Measurements from ENCODE around the gene DDX17. TPM values are rescaled to one million over a fixed set of nuclear protein-coding genes. Genes with fewer than 3 reads are reported as not detected.

The DDX17 gene
- total RNA-seq, 1 experiment from 2014 or later = 529 TPM

- Histone ChIP-seq H3K23ac (ENCODE audit: insufficient read length, low read depth, low read length) (no peak overlapping the region), H4K8ac (replicated peaks; ENCODE audit: insufficient read length, low read depth, low read length) (no peak overlapping the region), H2BK5ac (ENCODE audit: insufficient read length, low read length) (no peak overlapping the region), H2BK120ac (ENCODE audit: low read depth, low read length, poor library complexity, severe bottlenecking) (no peak overlapping the region), H3K4me2 (ENCODE audit: insufficient read depth, insufficient read length, low read length) (peak overlapping the region; percentile 48), H3K27ac (ENCODE audit: insufficient read length, low read depth, low read length) (no peak overlapping the region), H3K14ac (ENCODE audit: insufficient read depth, low read length) (no peak overlapping the region; the same call in 1 of the 2 replicates), H3K4ac (ENCODE audit: low read depth, low read length) (no peak overlapping the region), H3K9ac (ENCODE audit: extremely low read depth, insufficient read length, low read length) (no peak overlapping the region), H3K79me1 (ENCODE audit: insufficient read depth, low read depth, low read length, poor library complexity, severe bottlenecking) (no peaks in the 10 kb centered on the region), H2AK5ac (ENCODE audit: insufficient read length, low read length) (no peak overlapping the region), H4K20me1 (ENCODE audit: control insufficient read depth, insufficient read depth, insufficient read length) (no peaks in the 10 kb centered on the region), H2BK15ac (ENCODE audit: low read depth, low read length) (no peak overlapping the region), H4K91ac (ENCODE audit: insufficient read length, low read depth, low read length) (no peak overlapping the region), H3K9me3 (ENCODE audit: control insufficient read depth, low read depth, low read length) (no peaks in the 10 kb centered on the region), H3K27me3 (ENCODE audit: insufficient read depth, low read length) (peaks cover 19% of the 10 kb centered on the region), H3K4me1 (ENCODE audit: insufficient read depth, low read length) (peaks cover 3% of the 10 kb centered on the region; the same call in 1 of the 2 replicates), H2BK20ac (ENCODE audit: low read depth, low read length, poor library complexity, severe bottlenecking) (no peak overlapping the region), H3K56ac (ENCODE audit: insufficient read length, low read depth, low read length) (no peak overlapping the region), H2BK12ac (ENCODE audit: insufficient read length, low read depth, low read length) (no peak overlapping the region), H3K79me2 (ENCODE audit: insufficient read depth, low read length) (no peaks in the 10 kb centered on the region), H3K18ac (ENCODE audit: insufficient read length, low read depth, low read length) (no peak overlapping the region), H3T11ph (ENCODE audit: low read length) (no peak overlapping the region), H2AFZ (ENCODE audit: low read length) (no peak overlapping the region), H3K23me2 (ENCODE audit: insufficient read length, low read depth, low read length, poor library complexity, severe bottlenecking) (peaks cover 12% of the 10 kb centered on the region), H4K5ac (ENCODE audit: insufficient read length, low read depth, low read length) (no peak overlapping the region)
- no peak for TF ChIP-seq CTCF (conservative IDR thresholded peaks at IDR 0.05)
- WGBS (ENCODE audit: extremely low coverage, insufficient read length, low lambda C conversion rate) = no CpG with 5 or more reads among the region's 67 CpGs
- peak overlapping the region; percentile 67 to 89 for H3K4me3 Mint-ChIP-seq
- H3K9me3 Mint-ChIP-seq = no peaks in the 10 kb centered on the region; a peak in 1 of 5 replicates
- no peak for DNase-seq
- H3K27me3 Mint-ChIP-seq (ENCODE audit: low read depth) = peaks cover 90% of the 10 kb centered on the region
- H3K4me1 Mint-ChIP-seq = peaks cover 29 to 49% of the 10 kb centered on the region in 2 experiments
- H3K27ac Mint-ChIP-seq = no peak overlapping the region
- H3K36me3 Mint-ChIP-seq (ENCODE audit: insufficient read depth in 1 of 3, low read depth in 3 of 3) = no peaks in the 10 kb centered on the region; a peak in 2 of 7 replicates
Observed at GRCh38 chr22:38454353-38455075, 51.6 kb downstream of the DDX17 start.
